Neuron (in vitro differentiated cells): ENCODE results near the gene ALDH4A1.

Experiments used
- H2AFZ ChIP-seq: one replicate; pipeline ENCODE4 v1.6.1; 2013; ENCODE audit warnings: low read depth, mild to moderate bottlenecking, inconsistent platforms, low read length, moderate library complexity
- H3K27me3 ChIP-seq: one replicate; pipeline ENCODE4 v1.6.1; 2013; ENCODE audit warnings: low read length; ENCODE audit not compliant: insufficient read depth
- H3K36me3 ChIP-seq: one replicate; pipeline ENCODE4 v1.6.1; 2013; ENCODE audit warnings: low read length; ENCODE audit not compliant: insufficient read depth
- H3K4me1 ChIP-seq: one replicate; pipeline ENCODE4 v1.6.1; 2013; ENCODE audit warnings: low read length; ENCODE audit not compliant: insufficient read depth
- H3K4me3 ChIP-seq: 2 replicates; pipeline ENCODE4 v1.5.1; 2013; ENCODE audit warnings: mild to moderate bottlenecking, low read length, moderate library complexity
- H3K9me3 ChIP-seq: one replicate; pipeline ENCODE4 v1.6.1; 2013; ENCODE audit warnings: low read length

ALDH4A1 gene

DNA sequence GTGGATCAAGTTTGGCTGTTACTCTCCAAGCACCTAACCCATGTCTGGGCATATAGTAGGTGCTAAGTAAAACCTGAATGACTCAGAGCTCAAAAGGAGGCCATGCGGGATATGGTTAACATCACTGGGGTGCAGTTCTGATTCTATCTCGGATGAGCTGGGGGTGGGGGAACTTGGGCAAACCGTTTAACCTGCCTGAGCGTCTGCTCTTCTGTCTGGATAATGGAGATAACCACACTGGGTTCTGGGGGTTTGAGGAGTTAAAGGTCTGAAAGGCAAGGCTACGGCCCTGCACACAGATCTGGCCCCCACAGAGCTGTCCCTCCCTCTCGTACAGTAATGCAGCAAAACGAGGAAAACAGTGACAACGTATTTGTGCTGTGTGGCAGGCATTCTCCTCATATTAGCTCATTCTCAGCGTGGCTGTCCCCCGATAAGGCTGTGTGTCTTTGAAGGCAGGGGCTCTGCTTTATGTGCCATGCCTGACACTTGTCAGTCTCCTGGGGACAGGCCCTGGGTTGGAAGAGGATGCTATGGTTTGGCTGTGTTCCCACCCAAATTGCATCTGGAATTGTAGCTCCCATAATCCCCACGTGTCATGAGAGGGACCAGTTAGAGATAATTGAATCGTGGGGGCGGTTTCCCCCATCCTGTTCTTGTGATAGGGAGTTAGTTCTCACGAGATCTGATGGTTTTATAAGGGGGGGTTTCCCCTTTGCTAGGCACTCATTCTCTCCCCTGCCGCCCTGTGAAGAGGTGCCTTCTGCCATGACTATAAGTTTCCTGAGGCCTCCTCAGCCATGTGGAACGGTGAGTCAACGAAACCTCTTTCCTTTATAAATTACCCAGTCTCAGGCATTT lies 6.8 kb upstream of the ALDH4A1 start:
- H3K4me1 ChIP-seq: no peaks in the 10 kb centered on the region
- H3K9me3 ChIP-seq: no peaks in the 10 kb centered on the region
- H2AFZ ChIP-seq: no peak overlapping the region
- no peak overlapping the region for H3K4me3 ChIP-seq
- H3K36me3 ChIP-seq: peaks cover 7% of the 10 kb centered on the region
- H3K27me3 ChIP-seq: no peaks in the 10 kb centered on the region

DNA sequence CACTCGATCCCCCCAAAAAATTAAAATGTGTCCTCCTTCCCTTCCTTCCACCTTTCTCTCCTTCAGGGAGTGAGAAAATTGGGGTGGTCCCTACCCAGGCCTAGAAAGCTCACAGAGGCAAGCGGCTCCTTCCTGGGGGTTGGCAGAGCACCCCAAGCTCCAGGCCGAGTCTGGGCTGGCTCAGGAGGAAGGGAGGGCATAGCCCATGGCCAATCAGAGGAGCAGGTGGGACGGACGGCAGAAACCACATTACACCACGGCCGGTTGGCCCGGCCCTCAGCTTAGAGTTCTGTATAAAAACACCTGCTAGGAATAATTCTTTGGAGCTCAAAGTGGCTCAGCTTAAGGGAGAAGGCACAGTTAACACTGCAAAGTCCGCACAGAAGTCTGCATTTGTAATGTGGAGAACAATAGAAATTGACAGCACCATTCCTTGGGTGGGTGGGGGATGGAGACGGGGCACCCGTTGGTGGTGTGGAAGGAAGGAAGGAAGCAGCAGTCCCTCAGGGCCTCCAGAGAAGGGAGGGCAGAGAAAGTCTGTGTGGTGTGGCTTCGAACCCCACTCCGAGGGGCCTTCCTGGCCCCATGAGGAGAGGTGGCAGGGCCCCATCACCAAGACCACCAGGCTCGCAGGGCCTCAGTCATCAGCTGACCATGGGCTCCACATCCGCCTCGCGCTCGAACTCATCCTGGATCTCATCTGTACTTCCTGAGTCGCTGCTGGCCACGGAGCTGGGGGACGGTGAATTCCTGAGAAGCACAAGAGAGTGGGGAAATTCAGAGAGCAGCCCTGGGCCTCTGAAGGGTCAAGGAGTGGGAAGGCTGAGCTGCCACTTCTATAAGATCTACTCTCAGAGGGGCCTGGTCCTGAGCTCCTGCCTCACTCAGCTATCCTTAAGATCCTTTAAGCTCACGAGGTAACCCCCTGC lies 5.8 kb upstream of the ALDH4A1 start:
- H3K36me3 ChIP-seq: peaks cover 7% of the 10 kb centered on the region
- no peak overlapping the region for H3K4me3 ChIP-seq
- H3K27me3 ChIP-seq: no peaks in the 10 kb centered on the region
- H3K9me3 ChIP-seq: no peaks in the 10 kb centered on the region
- peaks cover 2% of the 10 kb centered on the region for H3K4me1 ChIP-seq
- no peak overlapping the region for H2AFZ ChIP-seq

DNA sequence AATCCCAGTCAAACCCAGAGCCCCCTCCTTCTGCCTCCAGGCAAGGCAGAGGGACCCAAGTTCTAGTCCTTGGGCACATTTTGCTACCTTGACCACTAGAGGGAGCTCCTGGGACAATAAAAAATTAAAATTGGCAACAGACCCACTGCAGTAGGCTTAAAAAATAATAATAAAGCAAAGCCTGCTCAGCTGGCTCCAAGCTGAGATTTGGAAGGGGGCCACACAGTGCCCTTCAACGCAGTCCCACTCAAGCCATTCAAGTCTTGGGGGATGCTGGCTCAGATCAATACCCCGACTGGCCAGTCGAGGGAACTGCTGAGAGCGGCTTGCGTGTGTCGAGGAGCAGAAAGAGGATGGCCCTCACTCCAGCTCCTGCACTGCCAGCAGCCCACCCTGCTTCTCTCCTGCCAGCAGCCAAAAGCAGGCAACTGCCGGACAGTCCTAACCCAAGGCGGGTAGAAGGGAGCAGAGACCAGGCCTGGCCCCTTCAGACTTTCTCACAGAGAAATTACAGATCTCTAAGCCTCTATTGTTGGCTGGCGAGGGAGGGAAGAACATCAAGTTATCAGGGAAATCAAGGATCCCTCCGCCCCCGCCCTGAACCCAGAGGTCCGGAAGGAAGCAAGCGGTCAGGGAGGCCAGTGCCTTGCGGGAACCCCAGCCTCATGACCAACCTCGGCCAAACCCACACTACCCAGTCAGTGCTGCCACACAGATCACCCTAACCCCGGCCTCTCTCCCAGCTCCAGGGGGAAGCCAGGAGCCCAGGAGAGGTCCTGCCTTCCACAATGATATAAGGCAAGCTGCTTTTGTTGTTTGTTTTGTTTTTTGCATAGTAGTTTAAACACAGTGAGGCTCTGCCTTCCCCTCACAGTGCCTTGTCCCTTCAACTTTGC lies 4.9 kb upstream of the ALDH4A1 start:
- Histone ChIP-seq H3K4me3 (no peak overlapping the region), H3K36me3 (peaks cover 7% of the 10 kb centered on the region), H2AFZ (no peak overlapping the region), H3K9me3 (no peaks in the 10 kb centered on the region), H3K27me3 (no peaks in the 10 kb centered on the region), H3K4me1 (peaks cover 3% of the 10 kb centered on the region)

DNA sequence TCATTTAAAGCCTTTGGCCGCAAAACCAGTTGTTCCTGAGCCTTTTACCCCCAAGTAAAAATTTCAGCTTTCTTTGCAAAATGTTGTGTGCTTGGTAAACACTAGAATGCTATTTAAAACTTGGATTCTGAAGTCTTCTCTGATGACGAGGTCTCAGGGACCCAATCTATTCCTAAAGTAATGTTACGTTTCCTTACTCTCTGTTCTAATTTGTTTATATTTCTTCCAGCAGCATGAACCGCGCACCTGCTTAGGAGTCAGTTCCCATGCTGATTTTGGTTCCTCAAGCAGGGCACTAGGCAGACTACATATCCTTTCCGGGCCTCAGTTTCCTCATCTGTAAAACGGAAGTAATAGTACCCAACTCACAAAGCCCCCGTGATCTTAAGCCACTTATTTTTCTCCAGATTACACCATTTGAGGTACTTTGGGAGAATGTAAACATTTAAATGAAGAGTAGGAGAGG lies 969 bp upstream of the ALDH4A1 start:
- Histone ChIP-seq H3K4me1 (peaks cover 8% of the 10 kb centered on the region), H3K27me3 (no peaks in the 10 kb centered on the region), H3K9me3 (no peaks in the 10 kb centered on the region), H3K36me3 (no peaks in the 10 kb centered on the region), H2AFZ (peak overlapping the region; percentile 81), H3K4me3 (peak overlapping the region; percentile 90)

DNA sequence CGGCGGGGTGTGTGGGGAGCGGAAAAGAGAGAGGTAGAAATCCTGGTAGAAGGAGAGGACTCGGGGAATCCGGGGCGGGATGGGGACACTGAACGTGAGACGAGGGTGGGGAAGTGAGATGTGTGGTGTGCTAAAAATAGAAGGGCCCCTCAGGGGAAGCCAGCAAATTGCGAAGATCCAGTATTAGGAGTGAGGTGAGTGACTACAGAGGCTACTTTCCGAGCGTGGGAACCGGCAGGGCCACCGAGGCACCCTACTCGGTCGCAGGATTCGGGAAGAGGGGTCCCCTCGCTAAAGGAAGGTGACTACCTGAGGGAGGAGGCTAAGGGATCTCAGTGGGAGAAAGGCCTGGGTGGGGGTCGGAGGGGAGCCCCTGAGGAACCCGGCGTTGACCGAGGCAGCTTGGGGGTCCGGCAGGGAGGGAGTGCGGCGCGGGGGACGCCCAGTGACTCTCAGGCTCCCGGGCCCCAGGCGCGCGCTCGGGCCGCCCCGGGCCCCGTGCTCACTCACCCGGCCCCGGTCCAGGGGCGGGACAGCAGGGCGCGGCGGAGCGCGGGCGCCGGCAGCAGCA lies 318 bp downstream of the ALDH4A1 start:
- H3K27me3 ChIP-seq: no peaks in the 10 kb centered on the region
- peak overlapping the region; percentile 49 for H2AFZ ChIP-seq
- H3K36me3 ChIP-seq: no peaks in the 10 kb centered on the region
- H3K4me3 ChIP-seq: peak overlapping the region; percentile 90
- peaks cover 8% of the 10 kb centered on the region for H3K4me1 ChIP-seq
- H3K9me3 ChIP-seq: no peaks in the 10 kb centered on the region

DNA sequence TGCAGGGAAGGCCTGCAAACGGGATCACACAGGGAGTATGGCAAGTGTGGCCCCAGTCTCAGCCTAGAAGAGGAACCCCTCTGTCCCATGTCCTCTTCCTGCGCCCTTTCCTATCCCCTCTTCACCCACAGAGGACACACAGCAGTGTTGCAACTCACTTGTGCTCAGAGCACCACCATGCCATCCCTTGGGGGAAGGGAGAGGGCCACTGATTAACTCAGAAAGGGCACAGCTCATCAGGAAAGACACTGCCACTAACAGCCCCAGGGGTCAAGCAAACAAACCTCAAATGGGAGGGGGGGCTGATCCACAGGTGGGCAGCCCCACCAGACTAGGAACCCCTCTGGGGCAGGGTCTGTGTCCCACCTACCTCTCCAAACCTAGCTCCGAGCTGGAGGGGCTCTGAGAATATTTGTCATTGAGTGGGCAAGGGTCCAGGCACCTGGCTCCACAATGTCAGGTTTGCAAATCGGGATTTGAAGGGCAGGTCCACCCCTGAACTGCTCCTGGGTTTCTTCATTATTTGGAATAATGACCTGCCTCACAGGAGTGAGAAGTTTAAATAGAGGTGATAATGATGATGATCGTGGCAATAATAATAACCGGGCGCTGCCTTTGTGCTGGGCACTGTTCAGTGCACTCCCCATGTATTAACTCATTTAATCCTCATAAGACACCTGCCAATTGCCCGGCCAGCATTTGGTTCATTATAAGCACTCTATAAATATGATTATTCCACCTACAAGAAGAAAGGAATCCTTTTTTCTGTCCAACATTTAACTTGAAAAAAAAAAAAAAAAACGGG lies 1.0 kb downstream of the ALDH4A1 start:
- H3K27me3 ChIP-seq: no peaks in the 10 kb centered on the region
- peak overlapping the region; percentile 90 for H3K4me3 ChIP-seq
- peak overlapping the region; percentile 49 for H2AFZ ChIP-seq
- no peaks in the 10 kb centered on the region for H3K9me3 ChIP-seq
- peaks cover 8% of the 10 kb centered on the region for H3K4me1 ChIP-seq
- no peaks in the 10 kb centered on the region for H3K36me3 ChIP-seq

DNA sequence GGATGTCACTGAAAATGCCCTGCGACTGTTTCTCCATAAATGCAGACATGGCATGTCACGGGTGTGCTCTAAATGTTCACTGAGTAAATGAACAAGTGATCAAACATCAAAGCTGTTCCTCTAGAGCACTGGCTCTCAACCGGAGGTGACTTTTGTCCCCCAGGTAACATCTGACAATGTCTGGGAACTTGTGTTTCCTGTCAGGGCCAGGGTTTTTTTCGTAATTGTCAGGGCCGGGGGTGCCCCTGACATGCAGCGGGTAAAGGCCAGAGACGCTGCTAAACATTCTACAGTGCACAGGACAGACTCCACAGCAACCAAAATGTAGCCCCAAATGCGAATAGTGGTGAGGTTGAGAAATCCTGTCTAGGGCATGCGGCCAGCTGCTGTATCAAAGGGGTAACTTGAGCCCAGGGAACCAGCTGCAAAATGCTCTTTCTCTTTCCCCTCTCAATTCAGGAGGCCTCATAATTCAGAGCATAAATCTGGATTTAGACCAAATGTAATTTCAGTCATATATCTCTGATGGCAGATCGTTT lies 2.0 kb downstream of the ALDH4A1 start:
- no peaks in the 10 kb centered on the region for H3K9me3 ChIP-seq

DNA sequence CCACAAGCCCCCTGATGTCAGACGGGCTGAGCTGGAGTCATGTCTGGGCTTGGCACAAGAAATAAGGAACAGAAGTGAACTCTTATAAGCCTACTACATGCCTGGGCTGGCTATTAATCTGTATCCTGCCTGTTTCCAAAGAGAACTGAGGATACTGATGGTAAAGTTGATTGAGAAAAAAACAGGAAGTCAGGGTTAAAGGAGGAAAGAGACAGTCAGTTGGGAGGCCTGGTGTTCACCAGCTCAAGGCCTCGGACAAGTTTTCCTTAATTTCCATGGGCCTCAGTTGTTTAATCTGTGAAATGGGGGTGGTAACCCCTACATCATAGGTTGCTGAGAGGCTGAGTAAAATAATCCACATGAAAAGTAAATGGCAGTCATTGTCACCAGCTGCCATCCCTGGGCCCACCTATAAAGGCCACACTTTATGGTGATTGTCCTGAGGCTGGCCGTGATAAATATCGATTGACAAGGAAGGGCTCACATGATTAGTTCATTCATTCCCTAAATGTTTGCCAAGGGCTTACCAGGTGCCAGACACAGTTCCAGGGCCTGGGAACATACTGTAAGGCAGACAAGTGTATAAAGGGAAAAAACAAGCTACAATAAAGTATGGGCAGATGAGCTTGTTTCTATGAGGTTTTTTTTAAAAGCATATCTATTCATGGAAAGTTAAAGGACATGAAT lies 2.8 kb downstream of the ALDH4A1 start:
- Histone ChIP-seq H3K27me3 (no peaks in the 10 kb centered on the region), H3K36me3 (no peaks in the 10 kb centered on the region), H3K4me1 (peaks cover 8% of the 10 kb centered on the region), H2AFZ (no peak overlapping the region), H3K4me3 (no peak overlapping the region), H3K9me3 (no peaks in the 10 kb centered on the region)

More for the DNA sequence above, 2.0 kb downstream of the ALDH4A1 start:
- peaks cover 8% of the 10 kb centered on the region for H3K4me1 ChIP-seq
- H3K36me3 ChIP-seq: no peaks in the 10 kb centered on the region
- no peak overlapping the region for H2AFZ ChIP-seq
- no peak overlapping the region for H3K4me3 ChIP-seq
- no peaks in the 10 kb centered on the region for H3K27me3 ChIP-seq

DNA sequence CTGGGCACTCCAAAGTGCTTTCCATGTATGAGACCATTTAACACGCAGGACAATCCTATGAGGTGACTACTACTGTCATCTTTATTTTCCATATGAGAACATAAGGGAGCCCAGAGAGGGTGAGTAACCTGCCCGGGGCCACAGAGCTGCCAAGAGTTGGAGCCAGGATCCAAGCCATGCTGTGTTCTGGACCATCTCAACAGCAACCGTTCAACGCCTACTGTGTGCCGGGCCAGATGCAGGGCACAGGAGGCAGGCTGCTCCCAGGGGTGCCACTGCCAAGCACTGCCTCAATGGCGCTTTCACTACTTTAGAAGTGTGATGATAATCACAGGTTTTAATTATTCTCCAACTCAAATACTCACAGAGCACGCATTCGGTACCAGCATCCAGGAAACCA lies 3.8 kb downstream of the ALDH4A1 start:
- H3K27me3 ChIP-seq: no peaks in the 10 kb centered on the region
- H3K36me3 ChIP-seq: no peaks in the 10 kb centered on the region
- peaks cover 8% of the 10 kb centered on the region for H3K4me1 ChIP-seq
- H3K4me3 ChIP-seq: no peak overlapping the region
- no peak overlapping the region for H2AFZ ChIP-seq
- no peaks in the 10 kb centered on the region for H3K9me3 ChIP-seq

DNA sequence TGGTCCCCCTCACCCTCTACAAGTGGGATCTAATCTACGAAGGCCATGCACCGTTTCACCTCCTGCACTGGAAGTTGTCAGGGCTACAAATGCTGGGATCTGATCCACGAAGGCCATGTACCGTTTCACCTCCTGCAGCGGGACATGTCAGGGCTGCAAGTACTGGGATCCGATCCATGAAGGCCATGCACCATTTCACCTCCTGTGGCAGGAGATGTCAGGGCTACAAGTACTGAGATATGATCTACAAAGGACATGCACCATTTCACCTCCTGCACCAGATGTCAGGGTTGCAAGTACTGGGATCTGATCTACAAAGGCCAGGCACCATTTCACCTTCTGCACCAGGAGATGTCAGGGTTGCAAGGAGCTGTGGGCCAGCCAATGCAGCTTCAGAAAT lies 7.0 kb downstream of the ALDH4A1 start:
- H2AFZ ChIP-seq: no peak overlapping the region
- no peaks in the 10 kb centered on the region for H3K4me1 ChIP-seq
- H3K9me3 ChIP-seq: no peaks in the 10 kb centered on the region
- H3K27me3 ChIP-seq: no peaks in the 10 kb centered on the region
- no peak overlapping the region for H3K4me3 ChIP-seq
- H3K36me3 ChIP-seq: no peaks in the 10 kb centered on the region

DNA sequence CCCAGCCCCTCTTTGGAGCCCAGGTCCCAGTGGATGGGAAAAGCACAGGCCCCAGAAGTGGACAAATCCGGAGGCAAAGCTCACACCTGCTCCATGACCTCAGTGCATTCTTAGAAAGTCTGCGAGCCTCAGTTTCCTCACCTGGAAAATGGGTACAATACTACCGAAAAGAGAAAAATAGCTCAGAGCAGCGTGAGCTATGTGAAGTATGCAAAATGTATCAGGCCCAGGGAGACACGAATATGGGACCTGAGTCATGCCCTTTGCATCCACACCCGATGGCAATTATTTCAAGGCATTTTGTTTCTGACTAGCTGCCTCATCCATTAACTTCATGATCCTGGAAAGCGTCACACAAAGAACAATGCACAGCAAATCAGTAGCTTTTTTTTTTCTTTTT lies 9.2 kb downstream of the ALDH4A1 start:
- Histone ChIP-seq H3K9me3 (no peaks in the 10 kb centered on the region), H2AFZ (no peak overlapping the region), H3K36me3 (no peaks in the 10 kb centered on the region), H3K27me3 (no peaks in the 10 kb centered on the region), H3K4me1 (no peaks in the 10 kb centered on the region), H3K4me3 (no peak overlapping the region)
